Measurements from ENCODE around the gene NR2F6.
A peak's percentile ranks its signal among the peaks of the same experiment; 100 is the strongest.

The NR2F6 gene

DNA sequence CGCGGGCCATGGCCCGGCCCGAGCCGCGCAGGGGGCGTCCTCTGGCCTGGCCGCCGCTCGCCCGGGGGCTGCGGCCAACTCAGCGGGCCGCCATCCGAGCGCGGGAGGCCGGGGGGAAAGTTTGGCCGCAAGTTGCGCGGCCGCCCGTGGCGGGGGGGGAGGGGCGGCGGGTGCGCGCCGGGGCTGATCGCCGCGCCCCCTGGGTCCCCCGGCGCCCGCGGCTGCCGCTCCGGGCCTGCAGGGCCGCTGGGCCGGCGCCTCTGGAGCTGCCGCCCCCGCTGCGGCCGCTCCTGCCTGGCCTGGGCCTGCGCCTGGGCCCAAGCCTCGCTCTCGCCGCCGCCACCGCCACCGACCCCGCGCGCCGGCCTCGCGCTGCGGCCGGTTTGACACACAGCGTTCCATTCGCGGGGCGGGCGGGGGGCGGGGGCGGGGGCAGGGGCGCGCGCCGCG is at the start of gene NR2F6:
Gene NR2F6, minus strand, starts transcription at position 385 of the 450 bp plus-strand sequence. CDS start 699 bp downstream, outside the sequence.
- no peaks in the 10 kb centered on the region for H3K36me3 ChIP-seq (ENCODE audit: control insufficient read depth, insufficient read depth, low read length)
- peak within 1 kb of the TSS; percentile 97 for H3K4me3 ChIP-seq (ENCODE audit: low read length)
- peaks cover 12% of the 10 kb centered on the region for H3K4me1 ChIP-seq (ENCODE audit: control insufficient read depth, insufficient read depth, low read length)
- no peaks in the 10 kb centered on the region for H3K27me3 ChIP-seq (ENCODE audit: control insufficient read depth, insufficient read depth, low read length)
- H3K9me3 ChIP-seq (ENCODE audit: control insufficient read depth, insufficient read depth, low read length): no peaks in the 10 kb centered on the region
- no CpG with 5 or more reads among the region's 72 CpGs for WGBS (ENCODE audit: insufficient coverage, insufficient read length)
- DNase-seq (ENCODE audit: low read depth, low spot score): no peak
- H3K27ac ChIP-seq (ENCODE audit: low read length): no peak within 1 kb of the TSS

DNA sequence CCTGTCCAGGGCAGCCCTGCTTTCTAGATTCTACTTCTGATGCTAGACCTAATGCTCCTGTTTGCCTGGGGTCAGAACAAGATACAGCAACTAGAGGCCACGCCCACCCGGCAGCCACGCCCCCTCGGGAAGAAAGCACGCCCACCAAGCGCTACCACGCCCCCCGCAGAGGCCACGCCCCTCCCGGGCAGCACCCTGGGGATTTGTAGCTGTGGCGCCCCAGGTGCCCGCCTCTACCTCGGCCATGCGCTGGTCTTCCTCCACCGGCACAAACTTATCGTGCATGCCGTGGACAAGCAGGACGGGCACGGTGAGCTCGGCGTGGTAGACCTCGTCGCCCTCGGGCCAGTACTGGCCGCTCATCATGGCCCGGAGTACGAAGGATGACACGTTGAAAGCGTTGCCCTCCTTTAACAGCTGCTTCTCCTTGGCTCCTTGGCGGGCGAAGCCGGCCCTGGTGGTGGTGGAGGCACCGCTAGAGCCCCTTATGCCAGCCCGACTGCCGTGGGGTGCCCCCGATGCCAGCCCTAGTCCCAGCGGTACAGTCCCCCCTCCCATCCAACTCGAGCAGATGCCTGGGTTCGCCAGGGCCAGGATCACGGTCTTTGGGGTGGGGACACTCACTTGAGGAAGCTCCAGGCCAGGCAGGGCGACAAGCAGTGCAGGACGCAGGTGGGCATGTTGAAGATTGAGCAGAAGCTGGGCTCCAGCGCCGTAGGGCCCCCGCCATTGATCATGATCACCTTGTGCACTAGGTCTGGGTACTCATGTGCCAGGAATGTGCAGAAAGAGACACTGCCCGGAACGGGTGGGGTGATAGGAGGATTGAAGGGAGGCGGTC is 48.6 kb upstream of the NR2F6 start:
- Histone ChIP-seq H3K27ac (ENCODE audit: low read length) (no peak overlapping the region), H3K27me3 (ENCODE audit: control insufficient read depth, insufficient read depth, low read length) (no peaks in the 10 kb centered on the region), H3K9me3 (ENCODE audit: control insufficient read depth, insufficient read depth, low read length) (no peaks in the 10 kb centered on the region), H3K4me3 (ENCODE audit: low read length) (no peak overlapping the region), H3K4me1 (ENCODE audit: control insufficient read depth, insufficient read depth, low read length) (0 out of 2 replicates have a peak, but pooled peaks cover 5% of the 10 kb centered on the region), H3K36me3 (ENCODE audit: control insufficient read depth, insufficient read depth, low read length) (peaks cover 6% of the 10 kb centered on the region; the same call in 1 of the 2 replicates)
- WGBS (ENCODE audit: insufficient coverage, insufficient read length): no CpG with 5 or more reads among the region's 48 CpGs
- DNase-seq (ENCODE audit: low read depth, low spot score): no peak

DNA sequence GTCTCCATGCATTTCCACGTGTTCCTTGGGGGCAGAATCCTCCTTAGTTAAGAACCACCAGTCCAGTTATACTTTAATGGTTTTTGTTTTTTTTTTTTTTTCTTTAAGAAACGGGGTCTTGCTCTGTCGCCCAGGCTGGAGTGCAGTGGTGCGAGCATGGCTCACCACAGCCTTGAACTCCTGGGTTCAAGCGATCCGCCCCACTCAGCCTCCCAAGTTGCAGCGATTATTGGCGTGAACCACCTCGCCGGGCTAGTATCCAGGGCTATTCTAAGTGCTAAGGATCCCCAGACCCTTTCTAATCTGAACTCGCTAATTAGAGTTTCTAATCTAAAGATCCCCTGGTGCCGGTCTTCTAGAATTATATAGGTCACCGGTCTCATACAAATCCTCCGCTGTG is 47.9 kb upstream of the NR2F6 start:
- H3K4me1 ChIP-seq (ENCODE audit: control insufficient read depth, insufficient read depth, low read length): 0 out of 2 replicates have a peak, but pooled peaks cover 5% of the 10 kb centered on the region
- no peak overlapping the region for H3K4me3 ChIP-seq (ENCODE audit: low read length)
- H3K36me3 ChIP-seq (ENCODE audit: control insufficient read depth, insufficient read depth, low read length): peaks cover 4% of the 10 kb centered on the region; the same call in 1 of the 2 replicates
- no peak for DNase-seq (ENCODE audit: low read depth, low spot score)
- no peaks in the 10 kb centered on the region for H3K27me3 ChIP-seq (ENCODE audit: control insufficient read depth, insufficient read depth, low read length)
- no peaks in the 10 kb centered on the region for H3K9me3 ChIP-seq (ENCODE audit: control insufficient read depth, insufficient read depth, low read length)
- WGBS (ENCODE audit: insufficient coverage, insufficient read length): no CpG with 5 or more reads among the region's 14 CpGs
- no peak overlapping the region for H3K27ac ChIP-seq (ENCODE audit: low read length)

DNA sequence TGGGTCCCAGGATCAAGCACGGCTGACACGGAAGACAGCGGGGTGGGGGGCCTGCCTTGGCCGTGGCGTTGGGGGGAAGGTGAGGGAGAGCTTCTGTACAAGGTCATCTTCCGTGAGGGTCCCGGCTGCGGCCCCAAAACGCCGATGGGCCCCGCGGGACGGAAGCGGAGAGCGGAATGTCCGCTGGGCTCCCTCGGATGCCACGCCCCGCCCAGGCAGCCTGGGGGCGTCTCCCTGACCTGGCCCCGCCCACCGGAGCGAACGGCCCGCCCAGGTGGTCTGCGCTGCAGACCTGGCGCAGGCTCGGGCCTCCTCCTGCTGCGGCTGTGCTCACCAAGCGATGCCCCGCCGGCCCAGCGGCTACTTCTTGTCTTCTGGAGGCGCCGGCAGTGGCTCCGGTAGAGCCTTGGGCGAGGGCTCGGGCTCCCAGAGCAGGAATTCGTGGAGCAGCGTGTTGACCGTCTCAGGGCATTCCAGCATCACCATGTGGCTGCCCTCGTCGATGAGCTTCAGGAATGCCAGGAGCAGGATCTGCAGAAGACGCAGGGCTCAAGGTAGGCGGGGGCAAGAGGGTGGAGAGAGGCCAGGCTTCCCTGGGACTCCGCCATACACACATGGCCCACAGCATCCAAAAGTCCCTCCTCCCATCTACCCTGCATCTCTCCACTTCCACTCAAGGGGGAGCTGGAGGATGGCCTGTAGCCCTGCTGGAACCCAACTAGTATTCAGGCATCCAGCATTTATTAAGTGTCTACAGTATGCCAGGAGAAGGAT is 46.8 kb upstream of the NR2F6 start:
- peak overlapping the region; percentile 31; the same call in 1 of the 2 replicates for H3K4me3 ChIP-seq (ENCODE audit: low read length)

DNA sequence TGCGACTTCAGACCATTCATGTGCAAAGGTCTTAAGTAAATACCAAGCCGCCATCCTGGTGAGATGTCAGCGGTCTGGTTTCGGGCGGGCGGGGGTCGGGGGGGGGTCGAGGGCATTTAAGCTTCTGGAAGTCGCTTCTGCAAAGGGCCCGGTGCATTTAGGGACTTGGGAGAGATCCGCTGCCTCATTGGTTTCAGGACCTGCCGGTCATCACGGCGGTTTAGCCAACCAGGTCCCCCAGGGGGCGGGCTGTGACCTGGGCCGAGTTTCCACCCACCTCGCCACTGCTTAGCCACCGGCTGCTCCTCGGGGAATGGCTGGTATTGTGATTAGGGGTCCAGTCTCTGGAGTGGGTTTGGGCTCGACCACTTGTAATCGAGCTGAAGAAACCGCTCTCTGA is 43.8 kb upstream of the NR2F6 start:
- H3K27ac ChIP-seq (ENCODE audit: low read length): no peak overlapping the region
- WGBS (ENCODE audit: insufficient coverage, insufficient read length): no CpG with 5 or more reads among the region's 22 CpGs
- no peaks in the 10 kb centered on the region for H3K27me3 ChIP-seq (ENCODE audit: control insufficient read depth, insufficient read depth, low read length)
- 0 out of 2 replicates have a peak, but pooled peaks cover 4% of the 10 kb centered on the region for H3K4me1 ChIP-seq (ENCODE audit: control insufficient read depth, insufficient read depth, low read length)
- peaks cover 1% of the 10 kb centered on the region; the same call in 1 of the 2 replicates for H3K36me3 ChIP-seq (ENCODE audit: control insufficient read depth, insufficient read depth, low read length)
- no peak overlapping the region for H3K4me3 ChIP-seq (ENCODE audit: low read length)
- H3K9me3 ChIP-seq (ENCODE audit: control insufficient read depth, insufficient read depth, low read length): no peaks in the 10 kb centered on the region
- DNase-seq (ENCODE audit: low read depth, low spot score): no peak

More for the DNA sequence above, 46.8 kb upstream of the NR2F6 start:
- no peak for DNase-seq (ENCODE audit: low read depth, low spot score)
- Histone ChIP-seq H3K9me3 (ENCODE audit: control insufficient read depth, insufficient read depth, low read length) (no peaks in the 10 kb centered on the region), H3K4me1 (ENCODE audit: control insufficient read depth, insufficient read depth, low read length) (0 out of 2 replicates have a peak, but pooled peaks cover 5% of the 10 kb centered on the region), H3K27me3 (ENCODE audit: control insufficient read depth, insufficient read depth, low read length) (no peaks in the 10 kb centered on the region), H3K27ac (ENCODE audit: low read length) (no peak overlapping the region), H3K36me3 (ENCODE audit: control insufficient read depth, insufficient read depth, low read length) (peaks cover 4% of the 10 kb centered on the region; the same call in 1 of the 2 replicates)
- no CpG with 5 or more reads among the region's 46 CpGs for WGBS (ENCODE audit: insufficient coverage, insufficient read length)

DNA sequence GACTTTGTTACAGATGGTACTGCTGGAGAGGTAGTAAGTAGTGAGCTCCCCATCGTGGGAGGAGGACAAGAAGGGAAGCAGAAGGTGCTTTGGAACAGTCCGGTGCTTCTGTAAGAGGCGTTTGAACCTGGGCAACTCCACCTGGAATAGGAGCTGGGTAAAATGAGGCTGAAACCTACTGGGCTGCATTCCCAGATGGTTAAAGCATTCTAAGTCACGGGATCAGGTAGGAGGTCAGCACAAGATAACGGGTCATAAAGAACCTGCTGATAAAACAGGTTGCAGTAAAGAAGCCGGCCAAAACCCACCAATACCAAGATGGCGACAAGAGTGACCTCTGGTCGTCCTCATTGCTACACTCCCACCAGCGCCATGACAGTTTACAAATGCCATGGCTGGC is 41.0 kb upstream of the NR2F6 start:
- no peak for DNase-seq (ENCODE audit: low read depth, low spot score)

DNA sequence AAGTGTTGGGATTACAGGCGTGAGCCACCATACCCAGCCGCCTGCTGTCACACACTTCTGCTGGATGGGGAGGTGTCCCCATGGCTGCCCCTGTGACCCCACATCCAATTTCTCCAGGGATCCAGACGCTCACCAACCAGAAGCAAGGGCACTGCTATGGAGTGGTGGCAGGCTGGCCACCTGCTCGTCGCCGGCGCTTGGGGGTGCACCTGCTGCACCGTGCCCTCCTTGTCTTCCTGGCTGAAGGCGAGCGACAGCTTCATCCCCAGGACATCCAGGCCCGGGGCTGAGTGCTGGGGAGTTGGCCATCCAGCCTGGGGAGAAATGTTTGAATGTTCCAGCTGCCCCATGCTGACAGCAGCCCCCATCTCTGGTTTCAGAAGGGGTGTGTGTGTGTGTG is 40.5 kb upstream of the NR2F6 start:
- no peak overlapping the region for H3K27ac ChIP-seq (ENCODE audit: low read length)
- H3K4me1 ChIP-seq (ENCODE audit: control insufficient read depth, insufficient read depth, low read length): no peaks in the 10 kb centered on the region; the same call in 1 of the 2 replicates
- WGBS (ENCODE audit: insufficient coverage, insufficient read length): no CpG with 5 or more reads among the region's 11 CpGs
- no peak overlapping the region for H3K4me3 ChIP-seq (ENCODE audit: low read length)
- no peaks in the 10 kb centered on the region for H3K9me3 ChIP-seq (ENCODE audit: control insufficient read depth, insufficient read depth, low read length)
- no peak for DNase-seq (ENCODE audit: low read depth, low spot score)
- H3K27me3 ChIP-seq (ENCODE audit: control insufficient read depth, insufficient read depth, low read length): no peaks in the 10 kb centered on the region
- peaks cover 3% of the 10 kb centered on the region; the same call in 1 of the 2 replicates for H3K36me3 ChIP-seq (ENCODE audit: control insufficient read depth, insufficient read depth, low read length)

More for the DNA sequence above, 41.0 kb upstream of the NR2F6 start:
- Histone ChIP-seq H3K27ac (ENCODE audit: low read length) (no peak overlapping the region), H3K27me3 (ENCODE audit: control insufficient read depth, insufficient read depth, low read length) (no peaks in the 10 kb centered on the region), H3K4me1 (ENCODE audit: control insufficient read depth, insufficient read depth, low read length) (peaks cover under 1% of the 10 kb centered on the region; the same call in 1 of the 2 replicates), H3K9me3 (ENCODE audit: control insufficient read depth, insufficient read depth, low read length) (no peaks in the 10 kb centered on the region), H3K4me3 (ENCODE audit: low read length) (no peak overlapping the region), H3K36me3 (ENCODE audit: control insufficient read depth, insufficient read depth, low read length) (peaks cover 3% of the 10 kb centered on the region; the same call in 1 of the 2 replicates)
- no CpG with 5 or more reads among the region's 9 CpGs for WGBS (ENCODE audit: insufficient coverage, insufficient read length)

DNA sequence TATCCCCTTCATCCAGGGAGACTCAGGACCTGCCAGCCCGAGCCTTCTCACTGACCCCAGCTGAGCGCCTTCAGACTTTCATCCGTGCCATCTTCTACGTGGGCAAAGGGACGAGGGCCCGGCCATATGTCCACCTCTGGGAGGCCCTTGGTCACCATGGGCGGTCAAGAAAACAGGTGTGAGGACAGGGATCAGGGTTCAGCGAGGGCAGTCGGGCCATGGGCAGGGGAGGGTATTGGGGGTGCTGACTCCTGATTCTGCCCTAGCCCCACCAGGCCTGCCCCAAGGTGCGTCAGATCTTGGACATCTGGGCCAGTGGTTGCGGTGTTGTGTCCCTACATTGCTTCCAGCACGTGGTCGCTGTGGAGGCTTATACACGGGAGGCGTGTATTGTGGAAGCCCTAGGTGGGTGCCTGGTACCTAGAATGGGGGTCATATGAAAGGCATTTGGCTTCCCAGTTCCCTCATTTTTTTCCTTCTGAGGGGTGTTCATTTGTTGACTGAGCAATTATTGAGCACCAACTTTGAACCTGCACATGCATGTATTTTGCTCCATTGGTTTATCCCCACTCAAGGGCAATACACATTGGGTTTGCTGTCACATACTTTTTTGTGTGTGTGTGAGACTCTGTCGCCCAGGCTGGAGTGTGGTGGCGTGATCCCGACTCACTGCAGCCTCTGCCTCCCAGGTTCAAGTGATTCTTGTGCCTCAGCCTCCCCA is 39.9 kb upstream of the NR2F6 start:
- Histone ChIP-seq H3K4me3 (ENCODE audit: low read length) (no peak overlapping the region), H3K27me3 (ENCODE audit: control insufficient read depth, insufficient read depth, low read length) (no peaks in the 10 kb centered on the region), H3K27ac (ENCODE audit: low read length) (no peak overlapping the region), H3K36me3 (ENCODE audit: control insufficient read depth, insufficient read depth, low read length) (peaks cover 3% of the 10 kb centered on the region; the same call in 1 of the 2 replicates), H3K9me3 (ENCODE audit: control insufficient read depth, insufficient read depth, low read length) (no peaks in the 10 kb centered on the region), H3K4me1 (ENCODE audit: control insufficient read depth, insufficient read depth, low read length) (no peaks in the 10 kb centered on the region; the same call in 1 of the 2 replicates)
- no peak for DNase-seq (ENCODE audit: low read depth, low spot score)
- WGBS (ENCODE audit: insufficient coverage, insufficient read length): no CpG with 5 or more reads among the region's 18 CpGs

DNA sequence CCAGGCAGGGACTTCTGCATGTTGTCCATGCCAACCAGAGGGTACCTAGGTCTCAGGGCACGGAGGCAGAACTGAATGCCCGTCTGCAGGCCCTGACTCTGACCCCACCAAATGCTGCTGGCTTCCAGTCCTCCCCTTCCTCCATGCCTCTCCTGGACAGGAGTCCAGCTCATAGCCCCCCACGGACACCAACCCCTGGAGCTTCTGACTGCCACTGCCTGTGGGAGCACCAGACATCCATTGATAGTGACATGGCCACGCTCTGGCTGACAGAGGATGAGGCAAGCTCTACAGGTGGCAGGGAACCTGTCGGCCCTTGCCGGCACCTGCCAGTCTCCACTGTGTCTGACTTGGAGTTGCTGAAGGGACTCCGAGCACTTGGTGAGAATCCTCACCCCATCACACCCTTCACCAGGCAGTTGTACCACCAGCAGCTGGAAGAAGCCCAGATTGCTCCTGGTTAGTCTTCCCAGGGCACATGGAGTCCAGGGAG is 37.8 kb upstream of the NR2F6 start:
- no peaks in the 10 kb centered on the region; the same call in 1 of the 2 replicates for H3K4me1 ChIP-seq (ENCODE audit: control insufficient read depth, insufficient read depth, low read length)
- no peaks in the 10 kb centered on the region for H3K9me3 ChIP-seq (ENCODE audit: control insufficient read depth, insufficient read depth, low read length)
- H3K27ac ChIP-seq (ENCODE audit: low read length): no peak overlapping the region
- no peak for DNase-seq (ENCODE audit: low read depth, low spot score)
- no peaks in the 10 kb centered on the region for H3K27me3 ChIP-seq (ENCODE audit: control insufficient read depth, insufficient read depth, low read length)
- no CpG with 5 or more reads among the region's 7 CpGs for WGBS (ENCODE audit: insufficient coverage, insufficient read length)
- peaks cover 7% of the 10 kb centered on the region for H3K36me3 ChIP-seq (ENCODE audit: control insufficient read depth, insufficient read depth, low read length)
- no peak overlapping the region for H3K4me3 ChIP-seq (ENCODE audit: low read length)

Measured in iPS DF 6.9 (cell line).